Esophagus (tissue), 2 donors: ENCODE results near the gene CDH8. TPM values are rescaled to one million over a fixed set of nuclear protein-coding genes. Genes with fewer than 3 reads are reported as not detected.

Experiments
- H3K27ac ChIP-seq, 2 donors: one replicate each; pipeline ENCODE4 v1.5.1; 2013; ENCODE audit warnings: low read depth in 2 of 2, mild to moderate bottlenecking in 2 of 2, inconsistent platforms in 1 of 2, low read length in 1 of 2, moderate library complexity in 1 of 2
- H3K27me3 ChIP-seq, 2 donors: one replicate each; pipeline ENCODE4 v1.6.1; 2013; ENCODE audit warnings: low read length in 2 of 2, control low read depth in 1 of 2, mild to moderate bottlenecking in 1 of 2; ENCODE audit not compliant: insufficient read depth in 2 of 2, control insufficient read depth in 1 of 2
- H3K36me3 ChIP-seq, 2 donors: one replicate each; pipeline ENCODE4 v1.6.1; 2013; ENCODE audit warnings: low read length in 1 of 2; ENCODE audit not compliant: control insufficient read depth in 2 of 2, insufficient read depth in 2 of 2
- H3K4me1 ChIP-seq, 2 donors: one replicate each; pipeline ENCODE4 v1.6.1; 2013; ENCODE audit warnings: low read length in 1 of 2; ENCODE audit not compliant: control insufficient read depth in 2 of 2, insufficient read depth in 2 of 2
- H3K4me3 ChIP-seq, 2 donors: one replicate each; pipeline ENCODE4 v1.5.1; 2013; ENCODE audit warnings: low read length in 2 of 2, mild to moderate bottlenecking in 2 of 2, low read depth in 1 of 2, moderate library complexity in 1 of 2
- H3K9me3 ChIP-seq, 2 donors: one replicate each; pipeline ENCODE4 v1.6.1; 2013; ENCODE audit warnings: mild to moderate bottlenecking in 2 of 2, low read depth in 1 of 2, low read length in 1 of 2, moderate library complexity in 1 of 2; ENCODE audit not compliant: control insufficient read depth in 2 of 2, insufficient read depth in 1 of 2
- WGBS, 2 donors: extraction: QIAGEN DNeasy Blood & Tissue Kit; methylation state at CpG; one replicate each; pipeline ENCODE4 v1.1.7; 2013; 5-methylcytosine and 5-hydroxymethylcytosine counted together
- polyA plus RNA-seq, 2 donors: library from polyadenylated mRNA; stranded (reverse); fragments of 200-250 nt; gene quantifications; one replicate each; pipeline ENCODE4 v1.2.3, GENCODE V29; 2013
- donor health status: healthy with polysubstance abuse.
- donor health status: Bipolar disorder and iron deficiency.

Gene CDH8
- under 1 TPM; 0.14 to 0.15 TPM for polyA plus RNA-seq

GRCh38 chr16:62036101-62036801 lies at the start of gene CDH8:
Gene CDH8 (minus strand): TSS chr16:62036438. CDS start chr16:62021403, 15,035 bp downstream.
- WGBS, 2 donors: 6 to 8% methylated on average over 55 to 60 of the region's 60 CpGs
- H3K36me3 ChIP-seq: no peaks in the 10 kb centered on the region
- peaks cover 0 to 4% of the 10 kb centered on the region in 2 donors for H3K9me3 ChIP-seq
- no peak within 1 kb of the TSS for H3K4me3 ChIP-seq
- no peak within 1 kb of the TSS for H3K27ac ChIP-seq
- peaks cover 0 to 7% of the 10 kb centered on the region in 2 donors for H3K27me3 ChIP-seq
- peaks cover 0 to 3% of the 10 kb centered on the region in 2 donors for H3K4me1 ChIP-seq

GRCh38 chr16:62079236-62079635 lies 43.0 kb upstream of the CDH8 start:
- Histone ChIP-seq H3K27ac (no peak overlapping the region), H3K36me3 (no peaks in the 10 kb centered on the region), H3K9me3 (no peaks in the 10 kb centered on the region), H3K4me3 (no peak overlapping the region), H3K27me3 (no peaks in the 10 kb centered on the region), H3K4me1 (no peaks in the 10 kb centered on the region)
- 78 to 87% methylated on average over 4 of the region's 4 CpGs for WGBS, 2 donors

- Histone ChIP-seq H3K9me3 (no peaks in the 10 kb centered on the region), H3K27me3 (no peaks in the 10 kb centered on the region), H3K4me1 (no peaks in the 10 kb centered on the region), H3K36me3 (no peaks in the 10 kb centered on the region), H3K27ac (no peak overlapping the region), H3K4me3 (no peak overlapping the region)
- 50 to 51% methylated on average over 4 of the region's 4 CpGs for WGBS, 2 donors
Measured at GRCh38 chr16:62077998-62078397, 41.8 kb upstream of the CDH8 start.

GRCh38 chr16:62076886-62077285 lies 40.6 kb upstream of the CDH8 start:
- 82 to 87% methylated on average over 3 of the region's 3 CpGs for WGBS, 2 donors
- Histone ChIP-seq H3K27ac (no peak overlapping the region), H3K4me3 (no peak overlapping the region), H3K4me1 (no peaks in the 10 kb centered on the region), H3K36me3 (no peaks in the 10 kb centered on the region), H3K9me3 (no peaks in the 10 kb centered on the region), H3K27me3 (no peaks in the 10 kb centered on the region)

- WGBS, 2 donors: 77 to 86% methylated on average over 1 of the region's 1 CpG
- Histone ChIP-seq H3K36me3 (no peaks in the 10 kb centered on the region), H3K27me3 (no peaks in the 10 kb centered on the region), H3K9me3 (no peaks in the 10 kb centered on the region), H3K4me1 (no peaks in the 10 kb centered on the region), H3K4me3 (no peak overlapping the region), H3K27ac (no peak overlapping the region)
Measured at GRCh38 chr16:62068747-62069146, 32.5 kb upstream of the CDH8 start.

GRCh38 chr16:62067981-62068380 lies 31.7 kb upstream of the CDH8 start:
- no peak overlapping the region for H3K27ac ChIP-seq
- no peaks in the 10 kb centered on the region for H3K4me1 ChIP-seq
- no peaks in the 10 kb centered on the region for H3K9me3 ChIP-seq
- WGBS, 2 donors: 38 to 41% methylated on average over 1 of the region's 1 CpG
- H3K27me3 ChIP-seq: no peaks in the 10 kb centered on the region
- H3K36me3 ChIP-seq: no peaks in the 10 kb centered on the region
- H3K4me3 ChIP-seq: no peak overlapping the region

- 58 to 64% methylated on average over 1 of the region's 1 CpG for WGBS, 2 donors
- no peak overlapping the region for H3K27ac ChIP-seq
- no peaks in the 10 kb centered on the region for H3K36me3 ChIP-seq
- no peaks in the 10 kb centered on the region for H3K9me3 ChIP-seq
- no peaks in the 10 kb centered on the region for H3K4me1 ChIP-seq
- no peak overlapping the region for H3K4me3 ChIP-seq
- no peaks in the 10 kb centered on the region for H3K27me3 ChIP-seq
Measured at GRCh38 chr16:62067182-62067581, 30.9 kb upstream of the CDH8 start.

- no peaks in the 10 kb centered on the region for H3K4me1 ChIP-seq
- H3K36me3 ChIP-seq: no peaks in the 10 kb centered on the region
- H3K4me3 ChIP-seq: no peak overlapping the region
- no peak overlapping the region for H3K27ac ChIP-seq
- no peaks in the 10 kb centered on the region for H3K9me3 ChIP-seq
- WGBS, 2 donors: 75 to 83% methylated on average over 5 of the region's 5 CpGs
- no peaks in the 10 kb centered on the region for H3K27me3 ChIP-seq
Measured at GRCh38 chr16:62066747-62067146, 30.5 kb upstream of the CDH8 start.

GRCh38 chr16:62064173-62064572 lies 27.9 kb upstream of the CDH8 start:
- Histone ChIP-seq H3K36me3 (no peaks in the 10 kb centered on the region), H3K9me3 (no peaks in the 10 kb centered on the region), H3K27me3 (no peaks in the 10 kb centered on the region), H3K27ac (no peak overlapping the region), H3K4me1 (no peaks in the 10 kb centered on the region), H3K4me3 (no peak overlapping the region)
- 52 to 54% methylated on average over 5 of the region's 5 CpGs for WGBS, 2 donors

- H3K4me3 ChIP-seq: no peak overlapping the region
- WGBS, 2 donors: 84 to 88% methylated on average over 3 of the region's 3 CpGs
- H3K9me3 ChIP-seq: no peaks in the 10 kb centered on the region
- H3K27me3 ChIP-seq: no peaks in the 10 kb centered on the region
- no peaks in the 10 kb centered on the region for H3K36me3 ChIP-seq
- H3K4me1 ChIP-seq: no peaks in the 10 kb centered on the region
- H3K27ac ChIP-seq: no peak overlapping the region
Measured at GRCh38 chr16:62060089-62060488, 23.9 kb upstream of the CDH8 start.
